ENCODE results near the gene CBX7.

Gene CBX7

DNA sequence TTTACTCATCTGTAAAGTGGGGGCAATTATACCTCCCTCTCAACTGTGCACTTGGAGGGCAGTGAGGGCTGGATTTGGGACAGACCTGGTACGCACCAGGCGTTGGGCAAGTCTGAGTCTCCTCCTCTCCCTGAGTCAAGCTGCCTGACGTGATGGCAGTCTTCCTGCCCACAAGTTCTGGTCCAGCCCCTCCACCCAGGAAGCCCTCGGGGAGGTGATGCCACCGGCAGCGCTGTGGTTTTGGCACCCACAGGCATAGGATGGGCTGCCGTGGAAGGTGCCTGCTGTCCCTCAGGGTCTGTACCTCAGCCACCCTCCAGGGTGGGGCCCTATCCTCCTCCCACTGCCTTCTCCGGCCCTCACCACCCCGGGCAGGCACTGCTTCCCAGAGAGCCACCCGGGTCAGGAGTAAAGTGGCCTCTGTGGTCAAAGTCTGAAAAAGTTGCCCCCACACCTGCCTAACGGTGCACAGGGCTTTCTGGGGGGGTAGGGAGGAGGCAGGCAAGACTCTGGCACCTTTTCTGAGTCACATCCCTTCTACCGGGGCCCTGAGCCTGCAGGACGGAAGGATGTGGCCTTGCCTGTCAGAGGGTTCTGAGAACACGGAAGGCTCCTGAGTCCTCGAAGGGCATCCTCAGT, 61.9 kb downstream of the CBX7 start:
- peak; percentile 93 for DNase-seq

DNA sequence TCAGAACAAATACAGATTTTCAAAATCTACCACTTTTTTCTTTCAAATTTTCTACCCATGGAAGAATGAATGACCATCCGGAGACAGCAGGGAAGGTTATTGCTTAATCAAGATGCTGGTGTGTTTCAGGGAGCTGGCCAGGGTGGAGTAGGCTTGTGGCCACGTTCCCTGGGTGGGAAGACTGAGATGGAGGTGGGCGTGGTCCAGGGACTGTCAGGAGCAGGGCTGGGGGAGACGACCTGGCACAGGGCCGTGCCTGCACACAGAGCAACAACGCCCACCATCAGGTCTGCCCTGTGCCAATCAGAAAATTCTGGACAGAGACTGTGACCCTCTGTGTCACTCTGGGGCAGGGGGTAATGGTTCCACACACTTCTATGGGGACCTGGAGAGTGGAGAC, 62.6 kb downstream of the CBX7 start:
- no peak for DNase-seq

DNA sequence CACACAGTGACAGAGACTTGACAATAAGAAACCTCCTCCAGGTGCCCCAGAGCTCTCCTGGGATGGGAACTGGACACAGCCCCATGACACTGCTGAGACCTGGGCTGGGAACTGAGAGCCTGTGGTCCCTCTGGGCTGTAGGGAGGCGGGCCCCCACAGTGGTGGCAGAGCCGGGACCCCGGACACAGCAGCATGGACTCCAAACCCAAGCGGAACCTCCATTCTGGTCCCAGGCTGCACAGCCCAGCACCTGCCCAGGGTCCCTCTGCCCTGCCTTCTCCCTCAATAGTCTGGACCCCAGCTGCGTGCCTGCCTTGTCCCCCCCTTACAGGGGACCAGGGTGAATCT, 63.8 kb downstream of the CBX7 start:
- DNase-seq: no peak

DNA sequence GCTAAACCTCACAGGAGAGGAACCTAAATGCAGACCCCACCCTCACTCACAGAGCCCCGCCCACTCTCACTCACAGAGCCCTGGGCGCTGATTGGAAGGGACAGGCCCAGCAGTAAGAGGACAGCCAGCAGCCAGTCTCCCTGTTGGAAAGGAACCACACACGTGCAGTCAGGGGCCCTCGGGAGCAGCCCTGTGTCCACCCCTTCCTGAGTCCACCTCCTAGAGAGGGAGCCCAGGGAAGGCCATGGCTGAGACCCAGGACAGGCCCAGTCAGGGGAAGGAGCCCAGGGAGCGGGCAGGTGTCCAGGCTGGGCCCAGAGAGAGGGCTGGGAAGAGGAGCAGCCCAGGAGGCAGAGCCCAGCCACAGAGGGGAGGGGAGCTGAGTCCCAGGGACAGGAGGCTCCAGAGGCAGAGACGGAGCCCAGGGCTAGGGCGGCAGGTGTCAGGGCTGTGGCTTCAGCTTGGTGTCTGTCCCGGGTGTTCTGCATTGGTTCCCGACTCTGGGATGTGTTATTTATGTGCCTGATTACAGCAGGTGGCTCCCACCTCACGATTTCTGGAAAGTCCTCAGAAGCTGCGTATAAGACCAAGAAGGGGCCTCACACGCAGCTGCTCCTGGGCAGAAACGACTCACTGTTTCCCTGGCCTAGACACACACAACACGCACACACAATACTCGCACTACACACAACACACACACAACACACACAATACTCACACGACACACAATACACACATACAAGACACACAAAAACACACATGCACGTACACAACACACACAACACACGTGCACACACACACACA, 64.4 kb downstream of the CBX7 start:
- DNase-seq: no peak

DNA sequence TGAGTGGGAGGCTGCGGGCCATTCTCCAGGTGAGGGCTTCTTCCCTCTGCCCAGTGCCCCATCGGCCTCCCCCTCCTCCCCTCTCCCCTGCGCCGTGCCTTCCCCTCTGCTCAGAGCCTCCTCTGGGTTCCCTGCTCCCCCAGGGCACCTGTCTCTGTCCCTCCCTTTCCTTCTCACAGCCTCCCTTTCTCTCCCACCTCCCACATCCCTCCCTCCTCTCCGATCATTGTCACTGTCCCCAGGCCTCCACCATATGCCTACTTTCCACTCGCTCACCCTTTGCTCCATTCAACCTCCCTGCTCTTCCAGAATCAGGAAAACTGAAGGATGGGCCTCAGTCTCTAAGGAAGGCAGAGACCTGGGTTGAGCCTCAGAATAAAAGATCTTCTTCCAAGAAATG, 65.4 kb downstream of the CBX7 start:
- DNase-seq: no peak

DNA sequence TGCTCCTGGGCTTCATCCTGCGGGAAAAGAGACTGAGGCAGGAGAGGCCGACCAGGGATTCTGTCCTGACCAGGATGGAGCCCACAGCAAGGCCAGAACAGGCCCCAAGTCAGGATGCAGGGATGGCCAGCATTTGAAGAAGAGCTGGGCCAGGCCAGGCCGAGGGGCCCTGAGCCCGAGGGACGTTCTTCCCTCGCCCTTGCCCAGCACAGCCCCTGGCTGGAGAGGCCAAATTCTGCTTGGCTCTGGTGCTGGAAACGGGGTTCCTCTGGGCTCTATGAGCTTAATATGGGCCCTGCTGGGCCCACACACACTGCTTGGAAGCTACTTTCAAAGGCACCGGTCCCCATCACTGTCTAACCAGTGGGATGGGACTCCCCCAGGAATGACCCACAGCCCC, 67.8 kb downstream of the CBX7 start:
- DNase-seq: no peak

DNA sequence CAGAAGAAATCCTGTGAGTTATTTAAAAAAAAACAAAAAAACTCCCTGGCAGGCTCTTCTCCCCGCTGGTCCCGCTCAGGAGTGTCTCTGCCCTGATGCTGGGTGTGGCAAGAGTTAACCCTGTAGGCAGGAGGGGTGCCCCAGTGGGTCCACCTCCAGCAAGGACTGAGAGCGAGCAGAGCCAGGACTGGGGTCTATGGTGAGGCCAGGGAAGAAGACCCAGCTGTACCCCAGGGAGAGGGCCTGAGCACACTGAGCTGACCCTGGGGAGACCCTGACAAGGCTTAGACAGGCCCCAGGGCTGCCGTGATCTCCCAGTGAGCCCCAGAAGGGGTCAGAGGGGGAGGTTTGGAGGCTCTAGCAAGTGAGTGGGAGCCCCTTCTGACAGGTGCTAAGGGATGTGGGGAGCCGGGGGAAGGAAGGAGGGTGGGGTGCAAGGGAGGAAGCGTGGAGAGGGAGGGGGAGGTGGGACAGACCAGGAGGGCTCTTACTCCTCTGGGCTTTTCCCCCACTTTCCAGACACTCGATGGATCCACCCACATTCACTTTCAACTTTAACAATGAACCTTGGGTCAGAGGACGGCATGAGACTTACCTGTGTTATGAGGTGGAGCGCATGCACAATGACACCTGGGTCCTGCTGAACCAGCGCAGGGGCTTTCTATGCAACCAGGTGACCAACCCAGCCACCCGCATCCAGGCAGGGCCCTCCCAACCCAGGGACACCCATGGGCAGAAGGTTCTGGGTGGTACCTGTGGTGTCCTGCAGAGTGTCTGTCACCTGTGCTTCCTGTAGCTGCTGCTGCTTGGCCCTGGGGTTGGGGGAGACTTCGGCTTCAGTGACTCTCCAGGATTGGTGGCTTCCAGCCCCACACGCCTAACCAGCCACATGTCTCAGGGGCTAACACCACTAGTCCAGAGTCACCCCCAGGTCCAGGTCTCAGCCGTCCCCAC, 69.0 kb downstream of the CBX7 start:
- no peak for DNase-seq

DNA sequence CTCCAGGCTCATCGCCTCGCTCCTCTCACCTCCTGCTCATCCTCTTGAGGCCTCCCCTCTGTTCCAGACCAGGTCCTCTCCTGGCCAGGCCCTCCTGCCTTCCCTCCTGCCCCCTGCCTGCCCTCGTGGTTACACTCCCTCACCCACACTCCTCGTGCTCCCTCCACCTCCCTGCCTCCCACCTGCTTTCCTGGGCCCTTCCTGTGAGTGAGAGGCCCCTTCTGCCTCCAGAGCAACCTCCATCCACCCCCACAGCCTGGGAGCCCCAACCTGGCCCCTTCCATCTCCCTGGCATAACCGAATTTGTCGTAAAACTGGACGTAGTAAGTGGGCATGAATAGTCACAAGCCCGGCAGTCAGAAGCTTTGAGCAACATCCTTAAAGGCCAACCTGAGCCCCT, 70.9 kb downstream of the CBX7 start:
- no peak for DNase-seq

DNA sequence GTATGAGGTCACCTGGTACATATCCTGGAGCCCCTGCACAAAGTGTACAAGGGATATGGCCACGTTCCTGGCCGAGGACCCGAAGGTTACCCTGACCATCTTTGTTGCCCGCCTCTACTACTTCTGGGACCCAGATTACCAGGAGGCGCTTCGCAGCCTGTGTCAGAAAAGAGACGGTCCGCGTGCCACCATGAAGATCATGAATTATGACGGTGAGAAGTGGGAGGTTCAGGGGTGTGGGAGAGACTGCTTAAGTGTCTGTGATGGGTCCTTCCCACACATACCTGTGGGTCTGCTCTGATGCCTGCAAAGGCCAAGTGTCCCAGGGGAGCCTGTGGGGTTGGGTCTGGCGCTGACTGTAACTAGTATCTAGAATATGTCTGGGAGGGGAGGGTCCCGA, 71.5 kb downstream of the CBX7 start:
- no peak for DNase-seq
